Measurements from ENCODE around the gene CSNK2A1.

DNA sequence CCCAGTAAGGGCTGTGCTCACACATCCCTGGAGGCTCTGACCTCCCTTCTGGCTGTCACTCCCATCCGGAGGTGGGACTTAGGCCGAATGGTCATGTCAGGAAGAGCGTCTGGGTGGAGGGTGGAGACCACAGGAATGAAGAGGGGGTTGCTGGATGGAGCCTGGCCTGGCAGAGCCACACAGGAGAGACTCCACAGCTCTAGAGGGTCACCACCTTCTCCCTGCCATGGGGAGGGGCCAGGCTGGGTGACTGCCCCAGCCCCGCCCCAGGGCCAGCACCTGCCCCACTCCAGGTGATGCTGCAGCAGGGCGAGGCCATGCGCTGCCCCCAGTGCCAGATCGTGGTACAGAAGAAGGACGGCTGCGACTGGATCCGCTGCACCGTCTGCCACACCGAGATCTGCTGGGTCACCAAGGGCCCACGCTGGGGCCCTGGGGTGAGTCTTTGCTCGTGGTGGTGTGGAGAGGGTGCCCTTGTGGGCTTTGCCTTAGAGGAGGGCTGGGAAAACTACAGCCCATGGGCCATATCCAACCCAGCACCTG, 114.9 kb downstream of the CSNK2A1 start:
- TF ChIP-seq, protein P1, sequence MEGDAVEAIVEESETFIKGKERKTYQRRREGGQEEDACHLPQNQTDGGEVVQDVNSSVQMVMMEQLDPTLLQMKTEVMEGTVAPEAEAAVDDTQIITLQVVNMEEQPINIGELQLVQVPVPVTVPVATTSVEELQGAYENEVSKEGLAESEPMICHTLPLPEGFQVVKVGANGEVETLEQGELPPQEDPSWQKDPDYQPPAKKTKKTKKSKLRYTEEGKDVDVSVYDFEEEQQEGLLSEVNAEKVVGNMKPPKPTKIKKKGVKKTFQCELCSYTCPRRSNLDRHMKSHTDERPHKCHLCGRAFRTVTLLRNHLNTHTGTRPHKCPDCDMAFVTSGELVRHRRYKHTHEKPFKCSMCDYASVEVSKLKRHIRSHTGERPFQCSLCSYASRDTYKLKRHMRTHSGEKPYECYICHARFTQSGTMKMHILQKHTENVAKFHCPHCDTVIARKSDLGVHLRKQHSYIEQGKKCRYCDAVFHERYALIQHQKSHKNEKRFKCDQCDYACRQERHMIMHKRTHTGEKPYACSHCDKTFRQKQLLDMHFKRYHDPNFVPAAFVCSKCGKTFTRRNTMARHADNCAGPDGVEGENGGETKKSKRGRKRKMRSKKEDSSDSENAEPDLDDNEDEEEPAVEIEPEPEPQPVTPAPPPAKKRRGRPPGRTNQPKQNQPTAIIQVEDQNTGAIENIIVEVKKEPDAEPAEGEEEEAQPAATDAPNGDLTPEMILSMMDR (IDR thresholded peaks at IDR 0.05; ENCODE audit: insufficient read depth, low read length, poor library complexity, severe bottlenecking): no peak
- TF ChIP-seq EZH2phosphoT487 (conservative IDR thresholded peaks at IDR 0.05; ENCODE audit: low read length): no peak

Measured in SU-DHL-6 (cell line).